Measurements from ENCODE around the gene ST6GALNAC1. TPM values are rescaled to one million over a fixed set of nuclear protein-coding genes. Genes with fewer than 3 reads are reported as not detected.

ST6GALNAC1 gene
- total and polyA plus RNA-seq, 2 donors: 1.4 to 1.6 TPM

DNA sequence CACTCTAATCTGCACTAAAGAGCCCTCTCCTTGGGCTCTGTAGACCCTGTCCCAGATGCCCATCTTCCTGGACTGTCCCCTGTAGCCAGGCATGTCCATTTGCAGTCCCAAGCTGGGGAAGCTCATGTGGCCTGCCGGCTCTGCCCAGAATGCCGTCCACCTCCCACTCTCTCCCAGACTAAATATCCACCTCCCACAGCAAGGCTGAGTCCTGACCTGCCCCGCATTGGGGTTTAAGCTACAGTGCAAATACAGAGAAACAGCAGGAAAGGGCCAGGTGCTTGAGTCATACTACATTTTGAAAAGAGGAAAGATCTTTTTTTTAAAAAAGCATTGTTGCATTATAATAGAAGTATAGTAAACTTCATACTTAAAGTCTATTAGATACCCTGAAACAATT, 60.9 kb downstream of the ST6GALNAC1 start:
- no peak overlapping the region for H3K27ac ChIP-seq (ENCODE audit: low read depth in 1 of 2, low read length in 1 of 2)
- H3K36me3 ChIP-seq (ENCODE audit: control insufficient read depth in 2 of 2, insufficient read depth in 2 of 2, low read length in 1 of 2): no peaks in the 10 kb centered on the region
- H3K9me3 ChIP-seq (ENCODE audit: control insufficient read depth in 2 of 2, insufficient read depth in 1 of 2, low read length in 1 of 2): peaks cover 0 to 8% of the 10 kb centered on the region in 2 donors
- H3K27me3 ChIP-seq (ENCODE audit: control insufficient read depth in 2 of 2, insufficient read depth in 1 of 2, low read length in 1 of 2): peaks cover 36 to 65% of the 10 kb centered on the region in 2 donors
- DNase-seq (ENCODE audit: low read depth in 6 of 9, low spot score in 9 of 9): no peak
- H3K4me3 ChIP-seq (ENCODE audit: low read length in 2 of 2): no peak overlapping the region
- 33% methylated on average over 3 of the region's 3 CpGs for WGBS
- H3K4me1 ChIP-seq (ENCODE audit: control insufficient read depth in 2 of 2, insufficient read depth in 2 of 2, low read length in 2 of 2): peaks cover 5 to 16% of the 10 kb centered on the region in 2 donors

- Histone ChIP-seq H3K27me3 (ENCODE audit: control insufficient read depth in 2 of 2, insufficient read depth in 1 of 2, low read length in 1 of 2) (peaks cover 29 to 54% of the 10 kb centered on the region in 2 donors), H3K9me3 (ENCODE audit: control insufficient read depth in 2 of 2, insufficient read depth in 1 of 2, low read length in 1 of 2) (peaks cover 0 to 8% of the 10 kb centered on the region in 2 donors), H3K36me3 (ENCODE audit: control insufficient read depth in 2 of 2, insufficient read depth in 2 of 2, low read length in 1 of 2) (no peaks in the 10 kb centered on the region), H3K4me1 (ENCODE audit: control insufficient read depth in 2 of 2, insufficient read depth in 2 of 2, low read length in 2 of 2) (peaks cover 5 to 14% of the 10 kb centered on the region in 2 donors), H3K27ac (ENCODE audit: low read depth in 1 of 2, low read length in 1 of 2) (no peak overlapping the region), H3K4me3 (ENCODE audit: low read length in 2 of 2) (no peak overlapping the region)
- WGBS: 93% methylated on average over 5 of the region's 5 CpGs
- no peak for DNase-seq (ENCODE audit: low read depth in 6 of 9, low spot score in 9 of 9)
Observed at GRCh38 chr17:76581515-76581914, 62.0 kb downstream of the ST6GALNAC1 start.

DNA sequence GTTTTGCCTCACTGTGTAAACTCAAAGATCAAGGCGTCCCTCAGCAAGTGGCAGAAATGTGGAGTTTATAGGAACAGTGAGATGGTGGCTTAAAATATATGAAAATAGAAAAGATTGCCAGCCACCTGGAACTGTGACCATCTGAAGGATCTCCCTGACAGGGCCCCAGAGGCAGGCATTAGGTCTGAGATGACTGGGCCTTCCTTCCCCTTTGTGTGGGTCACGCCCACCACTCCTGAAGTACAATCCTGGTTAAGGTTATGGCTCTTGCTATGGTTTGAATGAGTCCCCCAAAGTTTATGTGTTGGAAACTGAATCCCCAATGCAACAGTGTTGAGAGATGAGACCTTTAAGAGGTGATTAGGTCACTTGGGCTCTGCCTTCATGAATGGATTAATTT, 64.3 kb downstream of the ST6GALNAC1 start:
- no peaks in the 10 kb centered on the region for H3K9me3 ChIP-seq (ENCODE audit: control insufficient read depth in 2 of 2, insufficient read depth in 1 of 2, low read length in 1 of 2)
- no peak overlapping the region for H3K27ac ChIP-seq (ENCODE audit: low read depth in 1 of 2, low read length in 1 of 2)
- no peak overlapping the region for H3K4me3 ChIP-seq (ENCODE audit: low read length in 2 of 2)
- H3K27me3 ChIP-seq (ENCODE audit: control insufficient read depth in 2 of 2, insufficient read depth in 1 of 2, low read length in 1 of 2): peaks cover 11 to 32% of the 10 kb centered on the region in 2 donors
- no peaks in the 10 kb centered on the region for H3K4me1 ChIP-seq (ENCODE audit: control insufficient read depth in 2 of 2, insufficient read depth in 2 of 2, low read length in 2 of 2)
- H3K36me3 ChIP-seq (ENCODE audit: control insufficient read depth in 2 of 2, insufficient read depth in 2 of 2, low read length in 1 of 2): no peaks in the 10 kb centered on the region
- WGBS: 98% methylated on average over 2 of the region's 2 CpGs
- no peak for DNase-seq (ENCODE audit: low read depth in 6 of 9, low spot score in 9 of 9)

GRCh38 chr17:76578376-76578775, 65.2 kb downstream of the ST6GALNAC1 start:
- Histone ChIP-seq H3K9me3 (ENCODE audit: control insufficient read depth in 2 of 2, insufficient read depth in 1 of 2, low read length in 1 of 2) (no peaks in the 10 kb centered on the region), H3K27me3 (ENCODE audit: control insufficient read depth in 2 of 2, insufficient read depth in 1 of 2, low read length in 1 of 2) (peaks cover 4 to 23% of the 10 kb centered on the region in 2 donors), H3K4me3 (ENCODE audit: low read length in 2 of 2) (no peak overlapping the region), H3K27ac (ENCODE audit: low read depth in 1 of 2, low read length in 1 of 2) (no peak overlapping the region), H3K4me1 (ENCODE audit: control insufficient read depth in 2 of 2, insufficient read depth in 2 of 2, low read length in 2 of 2) (no peaks in the 10 kb centered on the region), H3K36me3 (ENCODE audit: control insufficient read depth in 2 of 2, insufficient read depth in 2 of 2, low read length in 1 of 2) (no peaks in the 10 kb centered on the region)
- 93% methylated on average over 5 of the region's 5 CpGs for WGBS
- no peak for DNase-seq (ENCODE audit: low read depth in 6 of 9, low spot score in 9 of 9)

DNA sequence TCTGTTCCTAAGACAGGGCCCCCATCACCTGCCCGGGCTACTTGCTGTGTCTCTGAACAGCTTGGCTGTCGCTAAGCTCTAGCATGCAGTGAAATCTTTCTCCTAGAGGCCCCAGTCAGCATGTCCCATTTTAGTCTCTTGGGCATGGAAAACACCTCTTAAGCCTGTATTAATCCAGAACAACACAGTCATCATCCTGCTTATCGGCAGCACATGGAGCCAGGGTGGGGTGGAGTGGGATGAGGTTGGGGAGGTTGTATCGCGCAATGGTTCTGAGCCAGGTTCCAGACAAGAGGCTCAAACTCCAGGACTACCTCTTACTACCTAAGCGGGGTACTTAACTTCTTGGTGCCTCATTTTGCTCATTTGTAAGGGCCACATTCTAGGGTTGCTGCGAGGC, 65.7 kb downstream of the ST6GALNAC1 start:
- Histone ChIP-seq H3K27ac (ENCODE audit: low read depth in 1 of 2, low read length in 1 of 2) (no peak overlapping the region), H3K36me3 (ENCODE audit: control insufficient read depth in 2 of 2, insufficient read depth in 2 of 2, low read length in 1 of 2) (no peaks in the 10 kb centered on the region), H3K27me3 (ENCODE audit: control insufficient read depth in 2 of 2, insufficient read depth in 1 of 2, low read length in 1 of 2) (peaks cover 3 to 18% of the 10 kb centered on the region in 2 donors), H3K4me1 (ENCODE audit: control insufficient read depth in 2 of 2, insufficient read depth in 2 of 2, low read length in 2 of 2) (no peaks in the 10 kb centered on the region), H3K4me3 (ENCODE audit: low read length in 2 of 2) (no peak overlapping the region), H3K9me3 (ENCODE audit: control insufficient read depth in 2 of 2, insufficient read depth in 1 of 2, low read length in 1 of 2) (no peaks in the 10 kb centered on the region)
- 97% methylated on average over 7 of the region's 7 CpGs for WGBS
- no peak for DNase-seq (ENCODE audit: low read depth in 6 of 9, low spot score in 9 of 9)

DNA sequence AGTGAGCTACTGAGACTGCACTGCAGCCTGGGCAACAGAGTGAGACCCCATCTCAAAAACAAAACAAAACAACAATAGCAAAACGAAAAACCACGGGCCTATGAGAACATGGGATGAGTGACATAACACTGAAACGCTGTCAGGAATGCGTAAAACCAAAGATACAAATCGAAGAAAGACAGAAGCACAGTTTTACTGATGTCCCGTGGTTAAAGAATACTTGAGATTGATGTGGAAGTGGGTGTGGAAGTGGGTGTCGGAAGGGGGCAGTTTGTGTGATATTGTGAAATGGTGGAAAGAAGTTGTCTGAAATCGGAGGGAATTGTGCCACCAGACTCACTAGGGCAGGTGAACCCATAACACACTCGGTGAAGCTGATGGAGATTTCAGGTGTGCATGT, 67.4 kb downstream of the ST6GALNAC1 start:
- H3K4me1 ChIP-seq (ENCODE audit: control insufficient read depth in 2 of 2, insufficient read depth in 2 of 2, low read length in 2 of 2): no peaks in the 10 kb centered on the region
- 95% methylated on average over 9 of the region's 9 CpGs for WGBS
- DNase-seq (ENCODE audit: low read depth in 6 of 9, low spot score in 9 of 9): no peak
- H3K4me3 ChIP-seq (ENCODE audit: low read length in 2 of 2): no peak overlapping the region
- no peaks in the 10 kb centered on the region for H3K9me3 ChIP-seq (ENCODE audit: control insufficient read depth in 2 of 2, insufficient read depth in 1 of 2, low read length in 1 of 2)
- no peak overlapping the region for H3K27ac ChIP-seq (ENCODE audit: low read depth in 1 of 2, low read length in 1 of 2)
- H3K27me3 ChIP-seq (ENCODE audit: control insufficient read depth in 2 of 2, insufficient read depth in 1 of 2, low read length in 1 of 2): peaks cover 0 to 5% of the 10 kb centered on the region in 2 donors
- peaks cover 0 to 3% of the 10 kb centered on the region in 2 donors for H3K36me3 ChIP-seq (ENCODE audit: control insufficient read depth in 2 of 2, insufficient read depth in 2 of 2, low read length in 1 of 2)

- Histone ChIP-seq H3K36me3 (ENCODE audit: control insufficient read depth in 2 of 2, insufficient read depth in 2 of 2, low read length in 1 of 2) (peaks cover 0 to 3% of the 10 kb centered on the region in 2 donors), H3K9me3 (ENCODE audit: control insufficient read depth in 2 of 2, insufficient read depth in 1 of 2, low read length in 1 of 2) (no peaks in the 10 kb centered on the region), H3K27ac (ENCODE audit: low read depth in 1 of 2, low read length in 1 of 2) (no peak overlapping the region), H3K4me3 (ENCODE audit: low read length in 2 of 2) (no peak overlapping the region), H3K27me3 (ENCODE audit: control insufficient read depth in 2 of 2, insufficient read depth in 1 of 2, low read length in 1 of 2) (no peaks in the 10 kb centered on the region), H3K4me1 (ENCODE audit: control insufficient read depth in 2 of 2, insufficient read depth in 2 of 2, low read length in 2 of 2) (no peaks in the 10 kb centered on the region)
- no peak for DNase-seq (ENCODE audit: low read depth in 6 of 9, low spot score in 9 of 9)
- WGBS: 77% methylated on average over 5 of the region's 5 CpGs
Observed at GRCh38 chr17:76575570-76575969, 68.0 kb downstream of the ST6GALNAC1 start.

Other genes with a start within 250 kb of the ST6GALNAC1 start
- 8.8 TPM for gene UBE2O, start 190.6 kb downstream of the ST6GALNAC1 start, total RNA-seq
- gene UBE2O, start 190.6 kb downstream of the ST6GALNAC1 start, polyA plus RNA-seq: 11.1 TPM
- gene AANAT, start 176.2 kb downstream of the ST6GALNAC1 start, total RNA-seq: not detected
- 0.14 TPM for gene AANAT, start 176.2 kb downstream of the ST6GALNAC1 start, polyA plus RNA-seq
- 5.9 TPM for gene RHBDF2, start 142.3 kb downstream of the ST6GALNAC1 start, total RNA-seq
- gene RHBDF2, start 142.3 kb downstream of the ST6GALNAC1 start, polyA plus RNA-seq: 20.6 TPM
- 1.6 TPM for gene CYGB, start 106.0 kb downstream of the ST6GALNAC1 start, total RNA-seq
- gene CYGB, start 106.0 kb downstream of the ST6GALNAC1 start, polyA plus RNA-seq: 12.1 TPM
- gene PRCD, start 103.7 kb downstream of the ST6GALNAC1 start, total RNA-seq: 0.47 TPM
- 16.8 TPM for gene PRCD, start 103.7 kb downstream of the ST6GALNAC1 start, polyA plus RNA-seq
- gene ST6GALNAC2, start 57.9 kb downstream of the ST6GALNAC1 start, total RNA-seq: 0.76 TPM
- 4.3 TPM for gene ST6GALNAC2, start 57.9 kb downstream of the ST6GALNAC1 start, polyA plus RNA-seq
- 24.6 TPM for gene MXRA7, start 67.2 kb upstream of the ST6GALNAC1 start, total RNA-seq
- 47.1 TPM for gene MXRA7, start 67.2 kb upstream of the ST6GALNAC1 start, polyA plus RNA-seq
- gene JMJD6, start 82.8 kb upstream of the ST6GALNAC1 start, total RNA-seq: 14.4 TPM
- gene JMJD6, start 82.8 kb upstream of the ST6GALNAC1 start, polyA plus RNA-seq: 31.9 TPM
- gene METTL23, start 83.1 kb upstream of the ST6GALNAC1 start, total RNA-seq: 38.3 TPM
- gene METTL23, start 83.1 kb upstream of the ST6GALNAC1 start, polyA plus RNA-seq: 70.1 TPM
- gene SRSF2, start 93.6 kb upstream of the ST6GALNAC1 start, total RNA-seq: 245 TPM
- 225 TPM for gene SRSF2, start 93.6 kb upstream of the ST6GALNAC1 start, polyA plus RNA-seq
- gene MFSD11, start 94.4 kb upstream of the ST6GALNAC1 start, total RNA-seq: 16.8 TPM
- gene MFSD11, start 94.4 kb upstream of the ST6GALNAC1 start, polyA plus RNA-seq: 17.3 TPM
- gene MGAT5B, start 224.6 kb upstream of the ST6GALNAC1 start, total RNA-seq: 0.09 TPM
- 1.0 TPM for gene MGAT5B, start 224.6 kb upstream of the ST6GALNAC1 start, polyA plus RNA-seq

All from thymus (tissue), 11 donors.